ENCODE measurements around the gene DLG1. TPM values are rescaled to one million over a fixed set of nuclear protein-coding genes. Genes with fewer than 3 reads are reported as not detected.

Gene DLG1
- total RNA-seq, 4 donors from 2014 or later: 134 to 211 (median 152) TPM

DNA sequence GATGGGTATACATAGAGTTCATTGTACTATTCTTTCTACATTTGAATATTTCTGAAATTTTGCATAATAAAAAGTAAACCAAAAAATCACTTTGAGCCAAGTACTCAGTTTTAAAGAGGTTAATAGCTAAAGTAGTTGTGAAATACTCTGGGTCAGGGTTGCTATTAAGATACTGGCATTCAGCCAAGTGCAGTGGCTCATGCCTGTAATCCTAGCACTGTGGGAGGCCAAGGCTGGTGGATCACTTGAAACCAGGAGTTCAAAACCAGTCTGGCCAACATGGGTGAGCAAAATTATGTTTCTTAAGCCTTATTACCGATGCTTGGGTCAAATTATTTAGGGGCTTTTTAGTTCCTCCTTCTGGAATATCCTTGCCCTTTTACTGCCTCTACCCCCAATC, 146.8 kb downstream of the DLG1 start:
- no peak for TF ChIP-seq EP300 (IDR thresholded peaks at IDR 0.05; ENCODE audit: low read depth)
- TF ChIP-seq, protein P1, sequence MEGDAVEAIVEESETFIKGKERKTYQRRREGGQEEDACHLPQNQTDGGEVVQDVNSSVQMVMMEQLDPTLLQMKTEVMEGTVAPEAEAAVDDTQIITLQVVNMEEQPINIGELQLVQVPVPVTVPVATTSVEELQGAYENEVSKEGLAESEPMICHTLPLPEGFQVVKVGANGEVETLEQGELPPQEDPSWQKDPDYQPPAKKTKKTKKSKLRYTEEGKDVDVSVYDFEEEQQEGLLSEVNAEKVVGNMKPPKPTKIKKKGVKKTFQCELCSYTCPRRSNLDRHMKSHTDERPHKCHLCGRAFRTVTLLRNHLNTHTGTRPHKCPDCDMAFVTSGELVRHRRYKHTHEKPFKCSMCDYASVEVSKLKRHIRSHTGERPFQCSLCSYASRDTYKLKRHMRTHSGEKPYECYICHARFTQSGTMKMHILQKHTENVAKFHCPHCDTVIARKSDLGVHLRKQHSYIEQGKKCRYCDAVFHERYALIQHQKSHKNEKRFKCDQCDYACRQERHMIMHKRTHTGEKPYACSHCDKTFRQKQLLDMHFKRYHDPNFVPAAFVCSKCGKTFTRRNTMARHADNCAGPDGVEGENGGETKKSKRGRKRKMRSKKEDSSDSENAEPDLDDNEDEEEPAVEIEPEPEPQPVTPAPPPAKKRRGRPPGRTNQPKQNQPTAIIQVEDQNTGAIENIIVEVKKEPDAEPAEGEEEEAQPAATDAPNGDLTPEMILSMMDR (IDR thresholded peaks at IDR 0.05): no peak
- TF ChIP-seq POLR2AphosphoS5 (IDR thresholded peaks at IDR 0.05): no peak
- TF ChIP-seq POLR2A (IDR thresholded peaks at IDR 0.05): no peak
- Histone ChIP-seq H3K36me3 (peaks cover 0 to 9% (median 0%) of the 10 kb centered on the region in 4 donors), H3K9me3 (peaks cover 10 to 14% of the 10 kb centered on the region in 2 donors), H3K4me3 (no peak overlapping the region), H3K27me3 (no peaks in the 10 kb centered on the region), H3K4me1 (peaks cover 0 to 6% (median 0%) of the 10 kb centered on the region in 4 donors), H3K27ac (no peak overlapping the region)
- WGBS, 2 donors (ENCODE audit: low coverage in 1 of 2): 85 to 100% methylated on average over 1 of the region's 1 CpG
- DNase-seq: no peak
- in situ Hi-C loops (cut with MboI; ENCODE audit: low pct_ligation_motif_present in 1 of 4, low pct_unique_long_range_greater_than_20kb in 1 of 4, low sequenced_read_pairs in 3 of 4): loop anchor here in 1 of 4 donors (25.0 kb wide), 1 partner anchor 89 kb away; no protein-coding TSS in a partner anchor
- intact Hi-C loops (cut with DNase I; ENCODE audit: low total_unique reads): no loop called here

DNA sequence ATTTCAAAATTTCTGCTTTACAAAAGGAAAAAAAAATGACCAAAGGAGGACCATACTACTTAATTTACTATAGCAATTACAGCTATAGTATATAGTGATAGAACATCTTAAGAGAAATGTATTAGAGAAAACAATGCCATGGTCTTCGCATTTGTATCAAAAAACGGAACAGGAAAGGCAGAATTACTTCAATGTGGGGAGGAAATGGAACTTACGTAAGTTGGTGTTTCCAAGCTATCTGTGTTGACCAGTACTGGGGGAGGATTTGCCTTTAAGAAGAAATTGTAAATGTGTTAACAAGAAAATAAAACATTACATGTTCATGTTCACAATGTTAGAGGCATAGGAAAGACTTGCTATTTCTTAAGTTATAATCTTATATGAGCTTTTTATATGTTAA, 148.9 kb downstream of the DLG1 start:
- Histone ChIP-seq H3K4me1 (peaks cover 0 to 6% (median 0%) of the 10 kb centered on the region in 4 donors), H3K36me3 (no peaks in the 10 kb centered on the region), H3K27me3 (no peaks in the 10 kb centered on the region), H3K9me3 (no peaks in the 10 kb centered on the region), H3K27ac (no peak overlapping the region), H3K4me3 (no peak overlapping the region)
- 88 to 96% methylated on average over 3 of the region's 3 CpGs for WGBS, 2 donors (ENCODE audit: low coverage in 1 of 2)
- DNase-seq: no peak
- in situ Hi-C loops (cut with MboI; ENCODE audit: low pct_ligation_motif_present in 1 of 4, low pct_unique_long_range_greater_than_20kb in 1 of 4, low sequenced_read_pairs in 3 of 4): no loop called here
- intact Hi-C loops (cut with DNase I; ENCODE audit: low total_unique reads): no loop called here
- TF ChIP-seq EP300 (IDR thresholded peaks at IDR 0.05; ENCODE audit: low read depth) (no peak), POLR2A (IDR thresholded peaks at IDR 0.05) (no peak), POLR2AphosphoS5 (IDR thresholded peaks at IDR 0.05) (no peak)
- TF ChIP-seq, protein P1 (IDR thresholded peaks at IDR 0.05): no peak

DNA sequence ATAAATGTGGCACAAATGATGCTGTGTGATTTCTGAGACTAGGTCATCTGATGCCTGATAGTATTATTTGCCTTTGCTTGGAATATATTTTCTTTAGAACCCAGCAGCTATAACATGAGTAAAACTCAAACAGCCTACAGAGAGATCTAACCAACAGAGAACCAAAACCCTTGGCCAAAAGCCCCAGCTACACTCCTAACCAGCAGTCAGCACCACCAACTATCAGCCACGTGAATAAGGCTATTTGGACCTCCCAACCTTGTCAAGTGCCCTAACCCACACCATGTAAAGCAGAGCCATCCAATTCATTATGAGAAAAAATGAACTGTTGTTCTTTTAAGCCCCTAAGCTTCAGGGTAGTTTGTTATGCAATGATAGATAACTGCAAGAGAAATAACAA, 154.2 kb downstream of the DLG1 start:
- DNase-seq: no peak
- Histone ChIP-seq H3K4me1 (no peaks in the 10 kb centered on the region), H3K27ac (no peak overlapping the region), H3K9me3 (no peaks in the 10 kb centered on the region), H3K4me3 (no peak overlapping the region), H3K27me3 (no peaks in the 10 kb centered on the region), H3K36me3 (peaks cover 0 to 13% (median 0%) of the 10 kb centered on the region in 4 donors)
- in situ Hi-C loops (cut with MboI; ENCODE audit: low pct_ligation_motif_present in 1 of 4, low pct_unique_long_range_greater_than_20kb in 1 of 4, low sequenced_read_pairs in 3 of 4) (no loop called here), intact Hi-C loops (cut with DNase I; ENCODE audit: low total_unique reads) (no loop called here)
- 50 to 95% methylated on average over 1 of the region's 1 CpG for WGBS, 2 donors (ENCODE audit: low coverage in 1 of 2)
- TF ChIP-seq, protein P1 (IDR thresholded peaks at IDR 0.05): no peak
- TF ChIP-seq EP300 (IDR thresholded peaks at IDR 0.05; ENCODE audit: low read depth): no peak
- TF ChIP-seq POLR2AphosphoS5 (IDR thresholded peaks at IDR 0.05): no peak
- TF ChIP-seq POLR2A (IDR thresholded peaks at IDR 0.05): no peak

DNA sequence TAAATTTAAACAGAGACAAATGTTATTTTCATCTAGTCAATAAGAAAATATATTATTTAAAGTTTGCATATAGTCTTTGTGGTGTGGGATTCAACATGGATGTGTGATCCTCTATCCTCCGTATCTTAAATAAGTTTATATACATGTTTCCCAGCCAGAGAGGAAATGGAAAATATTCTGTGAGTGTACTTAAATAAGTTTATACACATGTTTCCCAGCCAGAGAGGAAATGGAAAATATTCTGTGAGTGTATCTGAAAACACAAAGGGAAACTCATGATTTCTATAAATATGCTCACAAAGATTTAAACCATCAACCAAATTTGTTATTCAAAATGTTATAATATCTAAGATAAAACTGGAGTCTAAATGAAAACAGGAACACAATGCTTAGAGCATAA, 158.8 kb downstream of the DLG1 start:
- DNase-seq: no peak
- Histone ChIP-seq H3K27me3 (no peaks in the 10 kb centered on the region), H3K27ac (no peak overlapping the region), H3K36me3 (peaks cover 0 to 49% (median 14%) of the 10 kb centered on the region in 4 donors), H3K4me1 (no peaks in the 10 kb centered on the region), H3K4me3 (no peak overlapping the region), H3K9me3 (no peaks in the 10 kb centered on the region)
- intact Hi-C loops (cut with DNase I; ENCODE audit: low total_unique reads): no loop called here
- in situ Hi-C loops (cut with MboI; ENCODE audit: low pct_ligation_motif_present in 1 of 4, low pct_unique_long_range_greater_than_20kb in 1 of 4, low sequenced_read_pairs in 3 of 4): no loop called here
- no peak for TF ChIP-seq EP300 (IDR thresholded peaks at IDR 0.05; ENCODE audit: low read depth)
- no peak for TF ChIP-seq POLR2AphosphoS5 (IDR thresholded peaks at IDR 0.05)
- TF ChIP-seq POLR2A (IDR thresholded peaks at IDR 0.05): no peak
- TF ChIP-seq, protein P1 (IDR thresholded peaks at IDR 0.05): no peak
- WGBS, 2 donors (ENCODE audit: low coverage in 1 of 2): 72 to 90% methylated on average over 1 of the region's 1 CpG

Measured in transverse colon (tissue), 4 donors.